K562 (cell line): ENCODE measurements around the gene RAMP2. TPM values are rescaled to one million over a fixed set of nuclear protein-coding genes. Genes with fewer than 3 reads are reported as not detected.

Experiments used
- ATAC-seq: fragments of 200-7000 bp; cut with Tn5 transposase; 3 replicates; pipeline ENCODE4 v1.9.1; 2020; ENCODE audit warnings: moderate library complexity
- BruUV-seq: library from RNA; stranded (reverse); fragments of 400-500 nt; replicated peaks from 2 replicates; lab custom pipeline; 2021; lab: Mats Ljungman, UMichigan
- CTCF ChIA-PET: fragments of 300-600 bp; formaldehyde crosslinking; extraction: SDS; loops from one replicate; lab custom pipeline; 2021; ENCODE audit warnings: low intra/inter-chr PET ratio; lab: Yijun Ruan, JAX
- POLR2A ChIA-PET: fragments of 300-600, 350-650 bp; sonication (Branson Sonifier 250); formaldehyde crosslinking; extraction: SDS; loops from one replicate; lab custom pipeline; 2021; ENCODE audit warnings: antibody characterized with exemption, inconsistent platforms; lab: Yijun Ruan, JAX
- DNase-seq, 4 experiments: peaks; one replicate each; pipeline versions ENCODE4 v3.0.0 to v3.0.0-alpha.2; 2011 to 2018; ENCODE audit warnings: low spot score in 3 of 4, mixed read lengths in 3 of 4; ENCODE audit errors: extremely low read depth in 1 of 4
- FAIRE-seq: peaks from 2 replicates; lab custom pipeline; 2011; peaks lifted over from hg19 to GRCh38; lab: Jason Lieb, UNC
- H2AFZ ChIP-seq: 2 replicates; pipeline ENCODE4 v1.6.0; 2011; ENCODE audit warnings: low read depth, low read length, control low read depth, inconsistent platforms
- H3K27ac ChIP-seq: fragments of 200-600 bp; 3 replicates; pipeline ENCODE4 v1.8.0; 2011; ENCODE audit warnings: low read depth, mild to moderate bottlenecking, control low read depth, inconsistent platforms, low read length, moderate library complexity, mixed read lengths; ENCODE audit errors: extremely low read depth
- H3K27me3 ChIP-seq, 2 experiments: fragments of 300-600 bp in 1 of 2; 2 replicates in 1 of 2; 3 replicates in 1 of 2; pipeline versions ENCODE4 v1.6.0 to v1.8.0; 2011; ENCODE audit warnings: inconsistent platforms in 2 of 2, low read length in 2 of 2, mild to moderate bottlenecking in 1 of 2, mixed read lengths in 1 of 2, moderate library complexity in 1 of 2; ENCODE audit not compliant: control insufficient read depth in 2 of 2, insufficient read depth in 2 of 2
- H3K36me3 ChIP-seq: fragments of 300-600 bp; 3 replicates; pipeline ENCODE4 v1.8.0; 2011; ENCODE audit warnings: mild to moderate bottlenecking, low read length, inconsistent platforms; ENCODE audit not compliant: control insufficient read depth, insufficient read depth
- H3K4me1 ChIP-seq, 2 experiments: fragments of 200-600 bp in 1 of 2; replicated peaks in 1 of 2; 2 replicates in 1 of 2; 3 replicates in 1 of 2; pipeline versions ENCODE4 v1.5.1 to v1.8.0; 2011; ENCODE audit warnings: inconsistent platforms in 2 of 2, low read length in 2 of 2, mild to moderate bottlenecking in 1 of 2, mixed read lengths in 1 of 2, moderate library complexity in 1 of 2; ENCODE audit not compliant: control insufficient read depth in 2 of 2, insufficient read depth in 2 of 2
- H3K4me2 ChIP-seq: 2 replicates; pipeline ENCODE4 v1.6.1; 2011; ENCODE audit warnings: low read length, control low read depth, inconsistent platforms, mixed read lengths; ENCODE audit not compliant: insufficient read depth
- H3K4me3 ChIP-seq: fragments of 200-600 bp; sonication (generic), shearing (Covaris generic); 2 replicates; pipeline ENCODE4 v1.5.1; 2016; ENCODE audit warnings: control low read depth, inconsistent platforms
- H3K79me2 ChIP-seq: fragments of 200-600 bp; 3 replicates; pipeline ENCODE4 v1.8.0; 2011; ENCODE audit warnings: low read length, inconsistent platforms; ENCODE audit not compliant: control insufficient read depth, insufficient read depth
- H3K9ac ChIP-seq, 2 experiments: 2 replicates each; pipeline versions ENCODE4 v1.6.0 to v1.6.1; 2011; ENCODE audit warnings: low read depth in 2 of 2, low read length in 2 of 2, control low read depth in 1 of 2, inconsistent platforms in 1 of 2, mild to moderate bottlenecking in 1 of 2, mixed read lengths in 1 of 2; ENCODE audit not compliant: insufficient read depth in 1 of 2
- H3K9me1 ChIP-seq: one replicate; pipeline ENCODE4 v1.6.0; 2011; ENCODE audit warnings: inconsistent platforms, mild to moderate bottlenecking, low read length, moderate library complexity; ENCODE audit not compliant: control insufficient read depth, insufficient read depth
- H3K9me3 ChIP-seq: replicated peaks from 2 replicates; pipeline ENCODE4 v1.5.1; 2011; ENCODE audit warnings: low read depth, low read length, inconsistent platforms; ENCODE audit not compliant: control insufficient read depth, insufficient read depth
- H4K20me1 ChIP-seq: replicated peaks from 2 replicates; pipeline ENCODE4 v1.6.1; 2011; ENCODE audit warnings: low read length, inconsistent platforms, mixed read lengths; ENCODE audit not compliant: control insufficient read depth, insufficient read depth
- CBFA2T3 ChIP-seq: fragments of 450-650 bp; IDR thresholded peaks from 2 replicates; pipeline ENCODE4 v1.6.1; 2017
- CEBPB ChIP-seq: fragments of 450-650 bp; IDR thresholded peaks from 2 replicates; pipeline ENCODE4 v1.6.1; 2016; ENCODE audit warnings: missing genetic modification characterization, missing compliant biosample characterization
- JUNB ChIP-seq: fragments of 450-650 bp; formaldehyde crosslinking; conservative IDR thresholded peaks from 2 replicates; pipeline ENCODE4 v1.4.0; 2020; ENCODE audit warnings: mild to moderate bottlenecking
- SMARCA4 ChIP-seq: fragments of 450-650 bp; IDR thresholded peaks from 2 replicates; pipeline ENCODE4 v1.6.1; 2016
- SNRNP70 ChIP-seq: fragments of 200-400 bp; formaldehyde crosslinking; optimal IDR thresholded peaks from 2 replicates; pipeline ENCODE3; 2017; ENCODE audit warnings: low read depth, low read length
- ZBTB7A ChIP-seq: IDR thresholded peaks from 2 replicates; pipeline ENCODE4 v1.6.1; 2011; ENCODE audit warnings: low read depth, mild to moderate bottlenecking, low read length, moderate library complexity, borderline replicate concordance; ENCODE audit not compliant: control insufficient read depth
- WGBS: fragments of 100-300 bp; shearing (Covaris generic); methylation state at CpG from one replicate; pipeline ENCODE4 v1.1.6; 2016; ENCODE audit warnings: low coverage, mixed read lengths; ENCODE audit not compliant: insufficient coverage; ENCODE audit errors: missing lambda C conversion rate; 5-methylcytosine and 5-hydroxymethylcytosine counted together
- in situ Hi-C: fragments of 300-500 bp; cut with MboI; formaldehyde crosslinking; loops from 4 replicates; pipeline ENCODE4 v1.15.0; 2018; ENCODE audit warnings: inconsistent platforms, mixed read lengths
- intact Hi-C: fragments of 100-400 bp; cut with micrococcal nuclease; formaldehyde crosslinking; loops from 2 replicates; pipeline ENCODE4 v1.14.2; 2022
- polyA plus RNA-seq, 8 experiments: library from polyadenylated mRNA; depleted of rRNA in 4 of 8; stranded (reverse) in 5 of 8; unstranded in 3 of 8; fragments of >200 nt; fragmentation: Nextera tagmentation in 2 of 8; fragmentation: Illumina TruSeq in 1 of 8; extraction: Ambion mirVana in 2 of 8; extraction: Trizol in 1 of 8; gene quantifications; 2 replicates each; pipeline versions ENCODE4 v1.2.1 to v1.2.3, GENCODE V29; 2011 to 2014; ENCODE audit warnings: inconsistent platforms in 1 of 8, missing spikeins in 1 of 8
- total RNA-seq, 7 experiments: library from RNA; depleted of rRNA in 6 of 7; stranded (reverse); fragments of >200 nt in 6 of 7; fragmentation: Illumina TruSeq in 2 of 7; extraction: Trizol in 2 of 7; gene quantifications; 2 replicates each; pipeline versions ENCODE4 v1.2.1 to v1.2.3, GENCODE V29; 2011 to 2021; ENCODE audit warnings: low replicate concordance in 1 of 7
- TF ChIP-seq, protein P1 (sequence below): IDR thresholded peaks from 2 replicates; pipeline ENCODE4 v1.6.1; 2016; ENCODE audit warnings: missing genetic modification characterization, missing compliant biosample characterization

Gene RAMP2
- total and polyA plus RNA-seq, 9 of the 15 experiments (the other 6 are each of a cell fraction or from before 2014, with no cell fraction given): not detected

DNA sequence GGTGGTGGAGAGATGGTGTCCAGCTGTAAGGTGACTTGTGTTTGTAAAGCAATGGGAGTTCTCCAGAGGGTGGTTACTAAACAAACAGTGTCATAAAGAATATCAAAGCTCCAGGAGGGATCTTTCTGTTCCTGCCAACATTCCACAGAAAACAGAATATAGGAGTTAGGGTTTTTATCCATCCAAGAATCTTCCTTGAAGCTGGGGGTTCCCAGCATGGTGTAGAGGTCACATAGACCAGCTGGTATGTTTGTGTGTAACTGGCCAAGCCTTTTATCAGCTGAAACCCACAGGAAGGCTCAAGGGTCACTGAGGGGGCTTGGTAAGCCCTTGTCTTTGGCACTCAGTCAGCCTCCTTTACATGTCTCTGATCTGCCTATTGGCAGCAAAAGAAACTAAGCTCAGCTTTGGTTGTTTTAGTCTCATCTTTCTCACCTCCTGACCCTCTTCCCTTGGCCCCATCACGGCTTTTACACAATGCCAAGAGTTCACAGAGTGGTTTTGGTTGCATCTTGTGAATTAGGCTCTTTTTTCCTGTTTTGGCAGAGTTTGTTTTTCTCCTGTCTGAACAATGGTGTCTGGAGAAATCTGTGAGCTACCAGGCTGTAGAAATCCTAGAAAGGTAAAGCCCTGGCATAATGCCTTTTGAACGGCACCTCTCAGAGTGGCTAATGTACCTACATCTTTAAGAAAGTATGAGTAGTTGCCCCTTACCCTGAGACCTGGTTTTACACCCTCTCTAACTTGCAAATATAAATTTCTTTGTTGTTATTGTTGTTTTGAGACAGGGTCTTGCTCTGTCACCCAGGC lies 42.3 kb downstream of the RAMP2 start:
- no peak overlapping the region for H3K4me3 ChIP-seq
- ATAC-seq: no peak
- in situ Hi-C loops: no loop called here
- no peak for DNase-seq
- H3K27ac ChIP-seq: no peak overlapping the region
- ChIA-PET CTCF (no interaction called here), POLR2A (interaction anchor here (1.0 to 2.3 kb wide), 7 partner anchors 12 to 195 kb away, joined by 3 to 7 read pairs (median 4); partner anchors contain the start of genes BECN1, RPL27 and WNK4)
- intact Hi-C loops: no loop called here
- no peaks in the 10 kb centered on the region for H3K36me3 ChIP-seq
- WGBS: 54% methylated on average over 2 of the region's 2 CpGs
- no peaks in the 10 kb centered on the region for H3K9me3 ChIP-seq
- H2AFZ ChIP-seq: peak overlapping the region; percentile 22
- H3K9ac ChIP-seq: peak overlapping the region in 1 of 2 experiments; percentile 48; a peak in 1 of 4 replicates
- no peaks in the 10 kb centered on the region for H3K27me3 ChIP-seq
- no peak overlapping the region for H3K4me2 ChIP-seq
- H4K20me1 ChIP-seq: no peaks in the 10 kb centered on the region
- TF ChIP-seq JUNB (CRISPR knock-in tag): no peak
- TF ChIP-seq SMARCA4: no peak
- TF ChIP-seq, protein P1, sequence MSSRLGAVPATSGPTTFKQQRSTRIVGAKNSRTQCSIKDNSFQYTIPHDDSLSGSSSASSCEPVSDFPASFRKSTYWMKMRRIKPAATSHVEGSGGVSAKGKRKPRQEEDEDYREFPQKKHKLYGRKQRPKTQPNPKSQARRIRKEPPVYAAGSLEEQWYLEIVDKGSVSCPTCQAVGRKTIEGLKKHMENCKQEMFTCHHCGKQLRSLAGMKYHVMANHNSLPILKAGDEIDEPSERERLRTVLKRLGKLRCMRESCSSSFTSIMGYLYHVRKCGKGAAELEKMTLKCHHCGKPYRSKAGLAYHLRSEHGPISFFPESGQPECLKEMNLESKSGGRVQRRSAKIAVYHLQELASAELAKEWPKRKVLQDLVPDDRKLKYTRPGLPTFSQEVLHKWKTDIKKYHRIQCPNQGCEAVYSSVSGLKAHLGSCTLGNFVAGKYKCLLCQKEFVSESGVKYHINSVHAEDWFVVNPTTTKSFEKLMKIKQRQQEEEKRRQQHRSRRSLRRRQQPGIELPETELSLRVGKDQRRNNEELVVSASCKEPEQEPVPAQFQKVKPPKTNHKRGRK (tag): no peak
- TF ChIP-seq CBFA2T3: 0 out of 2 replicates have a peak, but pooled peaks have one; percentile 5
- TF ChIP-seq ZBTB7A: peak; percentile 45; the same call in 1 of the 2 replicates
- no peak for TF ChIP-seq SNRNP70
- TF ChIP-seq CEBPB (tag): no peak
- H3K79me2 ChIP-seq: peaks cover 2% of the 10 kb centered on the region; the same call in 2 of the 3 replicates
- peak; percentile 32 for FAIRE-seq
- H3K4me1 ChIP-seq: peaks cover 10 to 11% of the 10 kb centered on the region in 2 experiments; a peak in 4 of 5 replicates
- no TSS peak for BruUV-seq
- no peaks in the 10 kb centered on the region for H3K9me1 ChIP-seq
